Lower lobe of right lung (tissue), 2 donors: ENCODE results near the gene YIPF1. TPM values are rescaled to one million over a fixed set of nuclear protein-coding genes. Genes with fewer than 3 reads are reported as not detected.

ENCODE experiments used
- ATAC-seq, 2 donors: fragments of 200-7000 bp; cut with Tn5 transposase; one replicate each; pipeline ENCODE4 v1.9.1; 2020 to 2022; ENCODE audit warnings: mild to moderate bottlenecking in 2 of 2, moderate library complexity in 2 of 2
- DNase-seq: peaks from one replicate; pipeline ENCODE4 v3.0.0-alpha.2; 2020
- H3K27ac ChIP-seq: fragments of 200-600 bp; one replicate; pipeline ENCODE4 v1.8.0; 2022
- H3K27me3 ChIP-seq: fragments of 200-600 bp; one replicate; pipeline ENCODE4 v1.8.0; 2022; ENCODE audit warnings: low read depth
- H3K36me3 ChIP-seq: fragments of 200-600 bp; one replicate; pipeline ENCODE4 v1.8.0; 2022; ENCODE audit warnings: mild to moderate bottlenecking
- H3K4me1 ChIP-seq: fragments of 200-600 bp; one replicate; pipeline ENCODE4 v1.8.0; 2022
- H3K4me3 ChIP-seq: fragments of 200-600 bp; one replicate; pipeline ENCODE4 v1.8.0; 2022; ENCODE audit warnings: mild to moderate bottlenecking
- H3K9me3 ChIP-seq: fragments of 200-600 bp; one replicate; pipeline ENCODE4 v1.8.0; 2022
- CTCF ChIP-seq: fragments of 200-600 bp; IDR thresholded peaks from one replicate; pipeline ENCODE4 v1.8.0; 2022; ENCODE audit warnings: antibody characterized with exemption, mild to moderate bottlenecking
- intact Hi-C: fragments of 100-400 bp; cut with DNase I; formaldehyde crosslinking; loops from one replicate; pipeline ENCODE4 v1.11.0; 2022
- total RNA-seq: library from RNA; stranded (reverse); fragmentation: NEBNext Ultra II Directional; extraction: Animal tissue kit (Norgen Biotek cat#: 25700); gene quantifications from one replicate; pipeline ENCODE4 v1.2.1, GENCODE V29; 2021
- donor health status: DM: no; HTN: yes; CAD: no; lungs with severe emphysema.

YIPF1 gene
- total RNA-seq, 1 donor from 2014 or later, result 24.5 TPM

DNA sequence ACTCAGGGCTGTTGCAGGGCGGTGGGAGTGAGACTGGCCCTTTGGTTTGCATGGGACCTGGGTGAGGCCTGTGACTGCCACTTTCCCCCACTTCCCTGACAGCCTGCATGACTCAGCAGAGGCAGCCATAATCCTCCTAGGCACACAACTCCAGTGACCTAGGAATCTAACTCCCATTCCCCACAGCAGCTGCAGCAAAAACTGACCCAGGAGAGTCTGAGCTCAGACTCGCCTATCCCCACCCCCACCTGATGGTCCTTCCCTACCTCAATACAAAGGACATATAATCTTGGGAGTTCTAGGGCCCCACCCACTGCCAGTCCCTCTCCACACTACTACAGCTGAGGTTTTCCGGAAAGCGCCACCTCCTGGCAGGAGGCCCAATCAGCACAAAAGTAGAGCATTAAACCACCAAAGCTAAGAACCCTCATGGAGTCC is 78.2 kb downstream of the YIPF1 start:
- Histone ChIP-seq H3K9me3 (no peaks in the 10 kb centered on the region), H3K27me3 (no peaks in the 10 kb centered on the region), H3K36me3 (peaks cover 21% of the 10 kb centered on the region), H3K4me1 (no peaks in the 10 kb centered on the region), H3K4me3 (no peak overlapping the region), H3K27ac (no peak overlapping the region)
- DNase-seq, result no peak
- ATAC-seq, result no peak
- no peak for TF ChIP-seq CTCF
- intact Hi-C loops, result no loop called here

DNA sequence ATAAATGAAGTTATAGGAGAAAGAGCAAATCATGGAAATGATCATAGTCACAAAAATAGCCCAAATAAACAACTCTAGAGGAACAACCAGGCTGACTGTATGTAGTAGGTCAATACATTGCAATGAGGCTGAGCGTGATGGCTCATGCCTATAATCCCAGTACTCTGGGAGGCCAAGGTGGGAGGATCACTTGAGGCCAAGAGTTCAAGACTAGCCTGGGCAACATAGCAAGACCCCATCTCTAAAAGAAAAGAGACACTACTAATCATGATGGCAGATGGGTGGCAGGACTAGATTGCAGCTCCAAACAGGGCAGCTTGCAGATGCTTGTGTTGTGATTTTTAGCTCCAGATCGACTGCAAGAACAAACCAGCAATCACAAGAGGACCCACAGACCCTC is 79.1 kb downstream of the YIPF1 start:
- no peak overlapping the region for H3K27ac ChIP-seq
- TF ChIP-seq CTCF, result no peak
- DNase-seq (no peak), ATAC-seq (no peak)
- no peaks in the 10 kb centered on the region for H3K9me3 ChIP-seq
- peaks cover 26% of the 10 kb centered on the region for H3K36me3 ChIP-seq
- H3K27me3 ChIP-seq, result no peaks in the 10 kb centered on the region
- H3K4me3 ChIP-seq, result no peak overlapping the region
- no peaks in the 10 kb centered on the region for H3K4me1 ChIP-seq
- intact Hi-C loops, result no loop called here

DNA sequence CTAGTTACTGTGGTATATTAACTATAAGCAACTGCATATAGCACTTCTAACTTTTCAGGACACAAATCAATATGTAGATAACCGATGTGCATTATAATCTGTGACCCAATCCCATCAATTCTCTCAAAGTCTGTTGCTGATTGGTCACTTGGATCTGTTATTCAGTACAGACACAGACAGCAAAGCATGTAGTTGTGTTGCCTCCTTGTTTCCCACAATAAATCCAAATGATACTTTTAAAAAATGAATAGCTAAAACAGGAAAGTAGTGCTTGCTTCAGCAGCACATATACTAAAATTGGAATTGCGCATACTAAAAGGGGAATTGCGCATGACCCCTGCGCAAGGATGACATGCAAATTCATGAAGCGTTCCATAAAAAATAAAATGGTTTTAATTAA is 79.6 kb downstream of the YIPF1 start:
- H3K27ac ChIP-seq, result no peak overlapping the region
- ATAC-seq (no peak), DNase-seq (no peak)
- no peaks in the 10 kb centered on the region for H3K9me3 ChIP-seq
- no peaks in the 10 kb centered on the region for H3K27me3 ChIP-seq
- TF ChIP-seq CTCF, result no peak
- H3K4me1 ChIP-seq, result no peaks in the 10 kb centered on the region
- no peak overlapping the region for H3K4me3 ChIP-seq
- peaks cover 31% of the 10 kb centered on the region for H3K36me3 ChIP-seq
- intact Hi-C loops, result no loop called here

DNA sequence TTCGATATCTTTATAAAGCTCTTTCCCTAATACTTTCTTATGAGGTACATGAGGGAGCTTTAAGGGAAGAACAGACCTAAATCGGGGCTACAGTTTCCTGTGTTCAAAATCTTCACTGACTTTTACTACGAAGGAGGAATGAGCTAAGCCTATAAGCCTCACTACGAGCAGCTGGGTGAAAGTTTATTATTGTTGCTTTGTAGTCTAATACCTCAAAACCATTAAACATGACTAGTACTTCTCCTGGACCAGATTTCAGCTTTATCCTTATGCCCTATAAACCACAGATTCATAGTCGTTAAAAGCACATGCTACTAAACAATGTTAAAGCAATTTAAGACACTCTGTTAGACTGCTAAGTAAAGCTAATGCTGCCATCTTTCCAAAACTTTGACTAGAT is 81.7 kb downstream of the YIPF1 start:
- no peak overlapping the region for H3K27ac ChIP-seq
- ATAC-seq (no peak), DNase-seq (no peak)
- no peak overlapping the region for H3K4me3 ChIP-seq
- intact Hi-C loops, result no loop called here
- no peaks in the 10 kb centered on the region for H3K27me3 ChIP-seq
- H3K4me1 ChIP-seq, result no peaks in the 10 kb centered on the region
- H3K9me3 ChIP-seq, result no peaks in the 10 kb centered on the region
- TF ChIP-seq CTCF, result no peak
- peaks cover 49% of the 10 kb centered on the region for H3K36me3 ChIP-seq

GRCh38 chr1:53804791-53805505 is 84.6 kb downstream of the YIPF1 start:
- Histone ChIP-seq H3K9me3 (no peaks in the 10 kb centered on the region), H3K36me3 (peaks cover 61% of the 10 kb centered on the region), H3K27ac (no peak overlapping the region), H3K4me3 (no peak overlapping the region), H3K4me1 (no peaks in the 10 kb centered on the region), H3K27me3 (no peaks in the 10 kb centered on the region)
- no peak for ATAC-seq
- intact Hi-C loops, result no loop called here
- TF ChIP-seq CTCF, result no peak
- DNase-seq, result no peak
